MCF 10A (cell line): ENCODE results near the gene NUDT2. TPM values are rescaled to one million over a fixed set of nuclear protein-coding genes. Genes with fewer than 3 reads are reported as not detected.

Experiments used
- Bru-seq: library from RNA; stranded (reverse); fragments of 400-500 nt; gene quantifications from one replicate; lab custom pipeline; 2021; lab: Mats Ljungman, UMichigan
- BruChase-seq, 2 experiments: library from RNA; stranded (reverse); fragments of 400-500 nt; gene quantifications; one replicate each; lab custom pipeline; 2021; lab: Mats Ljungman, UMichigan
- BruUV-seq: library from RNA; stranded (reverse); fragments of 400-500 nt; replicated peaks from 2 replicates; lab custom pipeline; 2021; lab: Mats Ljungman, UMichigan
- CTCF ChIA-PET: fragments of 300-600 bp; sonication (Branson Sonifier 250); formaldehyde crosslinking; extraction: SDS; loops from one replicate; lab custom pipeline; 2021; ENCODE audit warnings: antibody characterized with exemption, inconsistent platforms; lab: Yijun Ruan, JAX
- POLR2A ChIA-PET: fragments of 300-600, 350-650 bp; sonication (Branson Sonifier 250); formaldehyde crosslinking; extraction: SDS; loops from one replicate; lab custom pipeline; 2020; ENCODE audit warnings: antibody characterized with exemption, inconsistent platforms; lab: Yijun Ruan, JAX
- DNase-seq: peaks from one replicate; pipeline ENCODE4 v3.0.0-alpha.2; 2018; ENCODE audit not compliant: unreplicated experiment
- H3K27ac Mint-ChIP-seq: one replicate; pipeline ENCODE4 v1.8.0; 2022; ENCODE audit warnings: mild to moderate bottlenecking, low read depth, mixed read lengths; ENCODE audit not compliant: unreplicated experiment
- H3K27me3 Mint-ChIP-seq: one replicate; pipeline ENCODE4 v1.8.0; 2022; ENCODE audit warnings: mixed read lengths; ENCODE audit not compliant: insufficient read depth, unreplicated experiment
- H3K36me3 Mint-ChIP-seq: one replicate; pipeline ENCODE4 v1.8.0; 2022; ENCODE audit warnings: mild to moderate bottlenecking, moderate library complexity, mixed read lengths; ENCODE audit not compliant: insufficient read depth, unreplicated experiment
- H3K4me1 Mint-ChIP-seq: one replicate; pipeline ENCODE4 v1.8.0; 2022; ENCODE audit warnings: mixed read lengths; ENCODE audit not compliant: insufficient read depth, unreplicated experiment
- H3K4me3 Mint-ChIP-seq: one replicate; pipeline ENCODE4 v1.8.0; 2022; ENCODE audit warnings: mild to moderate bottlenecking, moderate library complexity, mixed read lengths; ENCODE audit not compliant: unreplicated experiment
- H3K9me3 Mint-ChIP-seq: one replicate; pipeline ENCODE4 v1.8.0; 2022; ENCODE audit warnings: mixed read lengths; ENCODE audit not compliant: unreplicated experiment
- CTCF ChIP-seq: fragments of 200-600 bp; IDR thresholded peaks from one replicate; pipeline ENCODE4 v1.8.0; 2022; ENCODE audit warnings: antibody characterized with exemption, mild to moderate bottlenecking; ENCODE audit not compliant: unreplicated experiment
- intact Hi-C: fragments of 100-400 bp; cut with micrococcal nuclease; formaldehyde crosslinking; loops from 2 replicates; pipeline ENCODE4 v1.14.1; 2022
- long read RNA-seq: library from polyadenylated mRNA; stranded (forward); transcript quantifications from one replicate; pipeline ENCODE4 v2.0.0, GENCODE V29; 2022
- total RNA-seq: library from RNA; stranded (reverse); gene quantifications from 2 replicates; pipeline ENCODE4 v1.2.3, GENCODE V29; 2022

NUDT2 gene
- 30.6 and 35.0 TPM in 2 replicates for total RNA-seq
- Bru-seq, nascent RNA, result percentile 75 among the genes with signal in this experiment
- percentile 70 among the genes with signal in this experiment for BruChase-seq, experiment 1, labeled RNA remaining after a 6-hour chase
- BruChase-seq, experiment 2, labeled RNA remaining after a 2-hour chase, result percentile 80 among the genes with signal in this experiment
- long read RNA-seq, transcript NUDT2-201 (4 exons, 960 nt), result major isoform, 23 of 45 reads
- long read RNA-seq, partial matches to known transcripts, result 8 of 45 reads
- long read RNA-seq, other reads (novel, unspliced or antisense), result 9 of 45 reads

GRCh38 chr9:34328987-34329832, at the start of gene NUDT2, which contains the start of gene KIF24:
NUDT2 (plus strand) TSS chr9:34329569; CDS start chr9:34339040, 9,471 bp downstream.
KIF24 (minus strand) TSS chr9:34329268; CDS start chr9:34311346, 17,922 bp downstream.
- CTCF ChIA-PET, result interaction anchor here (0.6 kb wide), 1 partner anchor 38 kb away, joined by 3 read pairs; no protein-coding TSS in a partner anchor
- H3K36me3 Mint-ChIP-seq, result no peaks in the 10 kb centered on the region
- peak within 1 kb of the TSS; percentile 92 for H3K4me3 Mint-ChIP-seq
- no TSS peak for BruUV-seq
- TF ChIP-seq CTCF, result no peak
- peak within 1 kb of the TSS; percentile 99 for H3K27ac Mint-ChIP-seq
- POLR2A ChIA-PET, result interaction anchor here (1.1 to 7.7 kb wide), 3 partner anchors 48 to 75 kb away, joined by 5 to 77 read pairs (median 7); partner anchors contain the start of gene MYORG
- H3K4me1 Mint-ChIP-seq, result peaks cover 42% of the 10 kb centered on the region
- intact Hi-C loops, result loop anchor here (5.0 kb wide), 1 partner anchor 77 kb away; no protein-coding TSS in a partner anchor
- H3K9me3 Mint-ChIP-seq, result no peaks in the 10 kb centered on the region
- no peaks in the 10 kb centered on the region for H3K27me3 Mint-ChIP-seq
- DNase-seq, result peak; percentile 100

GRCh38 chr9:34282096-34282495, 47.3 kb upstream of the NUDT2 start:
- TF ChIP-seq CTCF, result no peak
- no peak for DNase-seq
- Mint-ChIP-seq H3K4me3 (no peak overlapping the region), H3K4me1 (no peaks in the 10 kb centered on the region), H3K27ac (no peak overlapping the region), H3K27me3 (no peaks in the 10 kb centered on the region), H3K36me3 (peaks cover 5% of the 10 kb centered on the region), H3K9me3 (no peaks in the 10 kb centered on the region)
- ChIA-PET POLR2A (interaction anchor here (0.7 to 1.0 kb wide), 2 partner anchors 8 to 1188 kb away, joined by 3 read pairs; no protein-coding TSS in a partner anchor), CTCF (interaction anchor here (0.7 to 0.8 kb wide), 3 partner anchors 25 to 1726 kb away, joined by 3 to 4 read pairs (median 3); no protein-coding TSS in a partner anchor)
- intact Hi-C loops, result no loop called here
- no TSS peak for BruUV-seq

GRCh38 chr9:34289159-34289558, 40.2 kb upstream of the NUDT2 start:
- ChIA-PET CTCF (no interaction called here), POLR2A (interaction anchor here (0.6 kb wide), 1 partner anchor 10 kb away, joined by 3 read pairs; no protein-coding TSS in a partner anchor)
- Mint-ChIP-seq H3K9me3 (no peaks in the 10 kb centered on the region), H3K27me3 (no peaks in the 10 kb centered on the region), H3K27ac (no peak overlapping the region), H3K4me1 (no peaks in the 10 kb centered on the region), H3K4me3 (no peak overlapping the region), H3K36me3 (peaks cover 5% of the 10 kb centered on the region)
- intact Hi-C loops, result no loop called here
- BruUV-seq, result no TSS peak
- no peak for DNase-seq
- no peak for TF ChIP-seq CTCF
